A549 (cell line): Measurements from ENCODE around the gene CCDC60. TPM values are rescaled to one million over a fixed set of nuclear protein-coding genes. Genes with fewer than 3 reads are reported as not detected.

ENCODE experiments used
- ATAC-seq, 2 experiments: fragments of 200-7000 bp in 1 of 2; fragments of >200 bp in 1 of 2; cut with Nextera tagmentation in 1 of 2; cut with Tn5 transposase in 1 of 2; 3 replicates each; pipeline versions ENCODE4 v1.8.0 to v1.9.1; 2018 to 2020; ENCODE audit warnings: mild to moderate bottlenecking in 1 of 2, moderate library complexity in 1 of 2
- CTCF ChIA-PET: fragments of 300-600 bp; sonication (Branson Sonifier 250); formaldehyde crosslinking; extraction: SDS; loops from one replicate; lab custom pipeline; 2021; ENCODE audit warnings: antibody characterized with exemption, inconsistent platforms; lab: Yijun Ruan, JAX
- POLR2A ChIA-PET: fragments of 350-600 bp; formaldehyde crosslinking; extraction: SDS; loops from one replicate; lab custom pipeline; 2021; ENCODE audit warnings: antibody characterized with exemption, inconsistent platforms; lab: Yijun Ruan, JAX
- DNase-seq, 2 experiments: peaks; one replicate each; pipeline versions ENCODE4 v3.0.0 to v3.0.0-alpha.2; 2011 to 2016; ENCODE audit warnings: low read depth in 1 of 2, low spot score in 1 of 2
- FAIRE-seq: peaks from 2 replicates; lab custom pipeline; 2011; peaks lifted over from hg19 to GRCh38; lab: Jason Lieb, UNC
- H3K27ac ChIP-seq, 2 experiments: fragments of >200 bp; sonication (Bioruptor Twin); formaldehyde crosslinking; 3 replicates each; pipeline ENCODE4 v1.5.1; 2016 to 2017
- H3K4me1 ChIP-seq: fragments of >200 bp; sonication (Bioruptor Twin); formaldehyde crosslinking; 3 replicates; pipeline ENCODE4 v1.6.1; 2016
- H3K4me2 ChIP-seq: fragments of >200 bp; sonication (Bioruptor Twin); formaldehyde crosslinking; 3 replicates; pipeline ENCODE4 v1.6.1; 2016
- H3K4me3 ChIP-seq: fragments of >200 bp; sonication (Bioruptor Twin); formaldehyde crosslinking; 3 replicates; pipeline ENCODE4 v1.5.1; 2016
- H3K9me3 ChIP-seq: fragments of >200 bp; sonication (Bioruptor Twin); formaldehyde crosslinking; 3 replicates; pipeline ENCODE4 v1.6.1; 2016
- BHLHE40 ChIP-seq: IDR thresholded peaks from 2 replicates; pipeline ENCODE4 v1.6.1; 2012; ENCODE audit warnings: low read depth, low read length, inconsistent platforms
- CBX8 ChIP-seq: fragments of 200-600 bp; sonication (generic); IDR thresholded peaks from 2 replicates; pipeline ENCODE4 v1.6.1; 2016
- CHD2 ChIP-seq: fragments of 150-350 bp; IDR thresholded peaks from 2 replicates; pipeline ENCODE4 v1.6.1; 2014; ENCODE audit warnings: low read length; ENCODE audit not compliant: partially characterized antibody
- CTCF ChIP-seq: fragments of >200 bp; sonication (Bioruptor Twin); formaldehyde crosslinking; IDR thresholded peaks from 3 replicates; pipeline ENCODE4 v1.5.1; 2016
- ELK1 ChIP-seq: fragments of 150-350 bp; IDR thresholded peaks from 2 replicates; pipeline ENCODE4 v1.6.1; 2014; ENCODE audit warnings: low read depth, mild to moderate bottlenecking, low read length
- ESRRA ChIP-seq: fragments of 150-350 bp; IDR thresholded peaks from 2 replicates; pipeline ENCODE4 v1.6.1; 2014; ENCODE audit warnings: mild to moderate bottlenecking, low read length, borderline replicate concordance
- FOXS1 ChIP-seq: fragments of 250-450 bp; sonication (Bioruptor Pico); IDR thresholded peaks from 2 replicates; pipeline ENCODE4 v1.5.0; 2020; ENCODE audit warnings: mild to moderate bottlenecking, moderate library complexity
- HDAC2 ChIP-seq: fragments of 200-600 bp; sonication (generic); IDR thresholded peaks from 2 replicates; pipeline ENCODE4 v1.6.1; 2016
- HMGXB4 ChIP-seq: fragments of 250-450 bp; sonication (Bioruptor Pico); IDR thresholded peaks from 2 replicates; pipeline ENCODE4 v1.5.0; 2021; ENCODE audit warnings: mild to moderate bottlenecking, moderate library complexity, borderline replicate concordance
- HOXB13 ChIP-seq: fragments of 250-450 bp; sonication (Bioruptor Pico); IDR thresholded peaks from 2 replicates; pipeline ENCODE4 v1.5.0; 2020; ENCODE audit warnings: low read depth, mild to moderate bottlenecking, moderate library complexity
- JUN ChIP-seq, 2 experiments: fragments of >200 bp; sonication (Bioruptor Twin); formaldehyde crosslinking; IDR thresholded peaks; 2 replicates in 1 of 2; 3 replicates in 1 of 2; pipeline ENCODE4 v1.6.1; 2016 to 2017
- KDM1A ChIP-seq: fragments of 200-600 bp; sonication (generic); IDR thresholded peaks from 2 replicates; pipeline ENCODE4 v1.6.1; 2016; ENCODE audit warnings: low read depth, mild to moderate bottlenecking
- MAFK ChIP-seq: fragments of 450-650 bp; IDR thresholded peaks from 2 replicates; pipeline ENCODE4 v1.6.1; 2014; ENCODE audit not compliant: partially characterized antibody
- MAX ChIP-seq: IDR thresholded peaks from 2 replicates; pipeline ENCODE4 v1.6.1; 2012
- NFE2L2 ChIP-seq: fragments of 150-350 bp; conservative IDR thresholded peaks from 2 replicates; pipeline ENCODE4 v1.6.1; 2014; ENCODE audit warnings: low read length
- ZNF302 ChIP-seq: fragments of 250-450 bp; sonication (Bioruptor Pico); IDR thresholded peaks from 2 replicates; pipeline ENCODE4 v1.9.0; 2021; ENCODE audit warnings: inconsistent platforms, mild to moderate bottlenecking, moderate library complexity
- WGBS: methylation state at CpG from one replicate; pipeline ENCODE4 v1.1.6; 2017; ENCODE audit errors: missing lambda C conversion rate; 5-methylcytosine and 5-hydroxymethylcytosine counted together
- polyA plus RNA-seq, 4 experiments: library from polyadenylated mRNA; depleted of rRNA in 3 of 4; stranded (reverse); fragments of >200 nt; fragmentation: RNase III in 1 of 4; extraction: RNeasy Plus Mini Kit Qiagen cat#74134 plus additional on column Dnase treatment in 1 of 4; gene quantifications; 2 replicates in 3 of 4; 3 replicates in 1 of 4; pipeline ENCODE4 v1.2.3, GENCODE V29; 2011 to 2017

Gene CCDC60
- polyA plus RNA-seq, 2 of the 4 experiments (the other 2 are of a cell fraction), result 0.09 TPM; not detected in 1

- Histone ChIP-seq H3K9me3 (no peaks in the 10 kb centered on the region), H3K27ac (no peak overlapping the region), H3K4me1 (no peaks in the 10 kb centered on the region), H3K4me3 (no peak overlapping the region), H3K4me2 (no peak overlapping the region)
- TF ChIP-seq MAFK (no peak), ELK1 (no peak), ESRRA (no peak), CBX8 (no peak), CTCF (no peak), ZNF302 (CRISPR knock-in tag) (no peak), CHD2 (no peak)
- DNase-seq, result no peak
- no peak for ATAC-seq
- CTCF ChIA-PET, result interaction anchor here (1.0 kb wide), 1 partner anchor 13 kb away, joined by 3 read pairs; no protein-coding TSS in a partner anchor
- WGBS, result 39% methylated on average over 3 of the region's 3 CpGs
- POLR2A ChIA-PET, result no interaction called here
- FAIRE-seq, result no peak
Observed at GRCh38 chr12:119456824-119457223, 122.3 kb downstream of the CCDC60 start.

GRCh38 chr12:119457271-119457670, 122.7 kb downstream of the CCDC60 start:
- POLR2A ChIA-PET, result no interaction called here
- no peak for ATAC-seq
- FAIRE-seq, result no peak
- Histone ChIP-seq H3K9me3 (no peaks in the 10 kb centered on the region), H3K27ac (no peak overlapping the region), H3K4me2 (no peak overlapping the region), H3K4me1 (no peaks in the 10 kb centered on the region), H3K4me3 (no peak overlapping the region)
- CTCF ChIA-PET, result interaction anchor here (1.0 kb wide), 1 partner anchor 13 kb away, joined by 3 read pairs; no protein-coding TSS in a partner anchor
- TF ChIP-seq BHLHE40 (no peak), HMGXB4 (CRISPR knock-in tag) (no peak), NFE2L2 (no peak), JUN (IDR thresholded peaks at IDR 0.05) (no peak), MAFK (peak; percentile 98), HDAC2 (no peak)
- no peak for DNase-seq
- WGBS, result 35% methylated on average over 2 of the region's 2 CpGs

GRCh38 chr12:119459481-119459880, 125.0 kb downstream of the CCDC60 start:
- H3K4me2 ChIP-seq, result no peak overlapping the region
- ATAC-seq, result no peak
- H3K27ac ChIP-seq, result no peak overlapping the region
- TF ChIP-seq ELK1 (no peak), MAX (no peak), KDM1A (no peak), HOXB13 (CRISPR knock-in tag) (no peak), BHLHE40 (no peak), FOXS1 (CRISPR knock-in tag) (no peak)
- TF ChIP-seq, all 56 proteins: peak for 0
- Histone ChIP-seq H3K9me3 (no peaks in the 10 kb centered on the region), H3K4me1 (no peaks in the 10 kb centered on the region), H3K4me3 (no peak overlapping the region)
- DNase-seq (no peak), FAIRE-seq (no peak)
- ChIA-PET POLR2A (no interaction called here), CTCF (no interaction called here)
